ENCODE measurements around the gene PTGER1.
"Not testable (repeated sequence)": the region's sequence is repeated elsewhere in the genome, so short reads cannot be mapped to it uniquely, and the experiment has no call there.

PTGER1 gene

GRCh38 chr19:14512406-14512961 lies 37.3 kb upstream of the PTGER1 start:
- H3K9me3 ChIP-seq (ENCODE audit: control insufficient read depth, low read length), result no peaks in the 10 kb centered on the region
- H3K4me3 ChIP-seq (ENCODE audit: low read length), result no peak overlapping the region
- peaks cover 41% of the 10 kb centered on the region for H3K4me1 ChIP-seq (ENCODE audit: control insufficient read depth, insufficient read depth, low read length)
- H3K36me3 ChIP-seq (ENCODE audit: control insufficient read depth, insufficient read depth, low read length), result peaks cover 15% of the 10 kb centered on the region
- no peak overlapping the region for H3K9ac ChIP-seq (ENCODE audit: low read length)
- H3K27me3 ChIP-seq (ENCODE audit: control insufficient read depth, insufficient read depth, low read length), result no peaks in the 10 kb centered on the region

- Histone ChIP-seq H3K4me1 (ENCODE audit: control insufficient read depth, insufficient read depth, low read length) (peaks cover 37% of the 10 kb centered on the region), H3K4me3 (ENCODE audit: low read length) (no peak overlapping the region), H3K27me3 (ENCODE audit: control insufficient read depth, insufficient read depth, low read length) (no peaks in the 10 kb centered on the region), H3K9ac (ENCODE audit: low read length) (no peak overlapping the region), H3K9me3 (ENCODE audit: control insufficient read depth, low read length) (no peaks in the 10 kb centered on the region), H3K36me3 (ENCODE audit: control insufficient read depth, insufficient read depth, low read length) (peaks cover 15% of the 10 kb centered on the region)
These were observed 36.1 kb upstream of the PTGER1 start for GRCh38 chr19:14511229-14511593.

- H3K9me3 ChIP-seq (ENCODE audit: control insufficient read depth, low read length), result no peaks in the 10 kb centered on the region
- H3K27me3 ChIP-seq (ENCODE audit: control insufficient read depth, insufficient read depth, low read length), result no peaks in the 10 kb centered on the region
- H3K36me3 ChIP-seq (ENCODE audit: control insufficient read depth, insufficient read depth, low read length), result peaks cover 12% of the 10 kb centered on the region
- peak overlapping the region; percentile 34 for H3K9ac ChIP-seq (ENCODE audit: low read length)
- no peak overlapping the region for H3K4me3 ChIP-seq (ENCODE audit: low read length)
- peaks cover 37% of the 10 kb centered on the region for H3K4me1 ChIP-seq (ENCODE audit: control insufficient read depth, insufficient read depth, low read length)
These were observed 35.4 kb upstream of the PTGER1 start for GRCh38 chr19:14510311-14511228.

GRCh38 chr19:14507704-14508542 lies 32.8 kb upstream of the PTGER1 start:
- H3K4me1 ChIP-seq (ENCODE audit: control insufficient read depth, insufficient read depth, low read length), result peaks cover 27% of the 10 kb centered on the region
- no peaks in the 10 kb centered on the region for H3K27me3 ChIP-seq (ENCODE audit: control insufficient read depth, insufficient read depth, low read length)
- no peaks in the 10 kb centered on the region for H3K9me3 ChIP-seq (ENCODE audit: control insufficient read depth, low read length)
- no peaks in the 10 kb centered on the region for H3K36me3 ChIP-seq (ENCODE audit: control insufficient read depth, insufficient read depth, low read length)
- H3K9ac ChIP-seq (ENCODE audit: low read length), result no peak overlapping the region
- H3K4me3 ChIP-seq (ENCODE audit: low read length), result no peak overlapping the region

- Histone ChIP-seq H3K36me3 (ENCODE audit: control insufficient read depth, insufficient read depth, low read length) (no peaks in the 10 kb centered on the region), H3K27me3 (ENCODE audit: control insufficient read depth, insufficient read depth, low read length) (no peaks in the 10 kb centered on the region), H3K9me3 (ENCODE audit: control insufficient read depth, low read length) (no peaks in the 10 kb centered on the region), H3K4me3 (ENCODE audit: low read length) (no peak overlapping the region), H3K9ac (ENCODE audit: low read length) (peak overlapping the region; percentile 49), H3K4me1 (ENCODE audit: control insufficient read depth, insufficient read depth, low read length) (peaks cover 27% of the 10 kb centered on the region)
These were observed 30.5 kb upstream of the PTGER1 start for GRCh38 chr19:14505488-14506239.

- not testable (repeated sequence) for H3K27me3 ChIP-seq (ENCODE audit: control insufficient read depth, insufficient read depth, low read length); H3K36me3 ChIP-seq (ENCODE audit: control insufficient read depth, insufficient read depth, low read length); H3K9ac ChIP-seq (ENCODE audit: low read length); H3K9me3 ChIP-seq (ENCODE audit: control insufficient read depth, low read length); H3K4me3 ChIP-seq (ENCODE audit: low read length)
- peaks cover 17% of the 10 kb centered on the region for H3K4me1 ChIP-seq (ENCODE audit: control insufficient read depth, insufficient read depth, low read length)
These were observed 29.4 kb upstream of the PTGER1 start for GRCh38 chr19:14504575-14504974.

GRCh38 chr19:14503285-14503684 lies 28.1 kb upstream of the PTGER1 start:
- no peaks in the 10 kb centered on the region for H3K27me3 ChIP-seq (ENCODE audit: control insufficient read depth, insufficient read depth, low read length)
- H3K9me3 ChIP-seq (ENCODE audit: control insufficient read depth, low read length), result no peaks in the 10 kb centered on the region
- no peak overlapping the region for H3K4me3 ChIP-seq (ENCODE audit: low read length)
- no peak overlapping the region for H3K9ac ChIP-seq (ENCODE audit: low read length)
- no peaks in the 10 kb centered on the region for H3K36me3 ChIP-seq (ENCODE audit: control insufficient read depth, insufficient read depth, low read length)
- H3K4me1 ChIP-seq (ENCODE audit: control insufficient read depth, insufficient read depth, low read length), result peaks cover 15% of the 10 kb centered on the region

- no peak overlapping the region for H3K4me3 ChIP-seq (ENCODE audit: low read length)
- no peaks in the 10 kb centered on the region for H3K27me3 ChIP-seq (ENCODE audit: control insufficient read depth, insufficient read depth, low read length)
- peaks cover 22% of the 10 kb centered on the region for H3K4me1 ChIP-seq (ENCODE audit: control insufficient read depth, insufficient read depth, low read length)
- H3K9ac ChIP-seq (ENCODE audit: low read length), result no peak overlapping the region
- H3K36me3 ChIP-seq (ENCODE audit: control insufficient read depth, insufficient read depth, low read length), result no peaks in the 10 kb centered on the region
- H3K9me3 ChIP-seq (ENCODE audit: control insufficient read depth, low read length), result no peaks in the 10 kb centered on the region
These were observed 27.4 kb upstream of the PTGER1 start for GRCh38 chr19:14502334-14503092.

GRCh38 chr19:14497228-14497921 lies 22.2 kb upstream of the PTGER1 start:
- Histone ChIP-seq H3K4me1 (ENCODE audit: control insufficient read depth, insufficient read depth, low read length) (peaks cover 31% of the 10 kb centered on the region), H3K27me3 (ENCODE audit: control insufficient read depth, insufficient read depth, low read length) (no peaks in the 10 kb centered on the region), H3K9me3 (ENCODE audit: control insufficient read depth, low read length) (no peaks in the 10 kb centered on the region), H3K9ac (ENCODE audit: low read length) (peak overlapping the region; percentile 52), H3K4me3 (ENCODE audit: low read length) (no peak overlapping the region), H3K36me3 (ENCODE audit: control insufficient read depth, insufficient read depth, low read length) (no peaks in the 10 kb centered on the region)

GRCh38 chr19:14496834-14497227 lies 21.7 kb upstream of the PTGER1 start:
- no peaks in the 10 kb centered on the region for H3K9me3 ChIP-seq (ENCODE audit: control insufficient read depth, low read length)
- H3K4me1 ChIP-seq (ENCODE audit: control insufficient read depth, insufficient read depth, low read length), result peaks cover 31% of the 10 kb centered on the region
- peak overlapping the region; percentile 52 for H3K9ac ChIP-seq (ENCODE audit: low read length)
- H3K4me3 ChIP-seq (ENCODE audit: low read length), result no peak overlapping the region
- H3K36me3 ChIP-seq (ENCODE audit: control insufficient read depth, insufficient read depth, low read length), result no peaks in the 10 kb centered on the region
- H3K27me3 ChIP-seq (ENCODE audit: control insufficient read depth, insufficient read depth, low read length), result no peaks in the 10 kb centered on the region
